Measurements from ENCODE around the gene IER3IP1.
A peak's percentile ranks its signal among the peaks of the same experiment; 100 is the strongest.
"Not testable (repeated sequence)": the region's sequence is repeated elsewhere in the genome, so short reads cannot be mapped to it uniquely, and the experiment has no call there.

Gene IER3IP1

GRCh38 chr18:47175898-47176575 is at the start of gene IER3IP1:
Gene IER3IP1 (minus strand): TSS chr18:47176364. CDS start chr18:47176277, 87 bp downstream.
- peak within 1 kb of the TSS; percentile 69 for H3K27ac ChIP-seq
- no peak for TF ChIP-seq ZFX (IDR thresholded peaks at IDR 0.05; ENCODE audit: borderline replicate concordance)
- TF ChIP-seq CTCF (IDR thresholded peaks at IDR 0.05): peak; percentile 23

GRCh38 chr18:47215554-47216138 is 39.5 kb upstream of the IER3IP1 start:
- H3K27ac ChIP-seq: no peak overlapping the region
- no peak for TF ChIP-seq ZFX (IDR thresholded peaks at IDR 0.05; ENCODE audit: borderline replicate concordance)
- peak; percentile 68 for TF ChIP-seq CTCF (IDR thresholded peaks at IDR 0.05)

- TF ChIP-seq ZFX (IDR thresholded peaks at IDR 0.05; ENCODE audit: borderline replicate concordance) (no peak), CTCF (IDR thresholded peaks at IDR 0.05) (no peak)
- no peak overlapping the region for H3K27ac ChIP-seq
Measured at GRCh38 chr18:47209171-47209570, 33.0 kb upstream of the IER3IP1 start.

- H3K27ac ChIP-seq: no peak overlapping the region
- TF ChIP-seq CTCF (IDR thresholded peaks at IDR 0.05) (no peak), ZFX (IDR thresholded peaks at IDR 0.05; ENCODE audit: borderline replicate concordance) (no peak)
Measured at GRCh38 chr18:47206945-47207637, 30.9 kb upstream of the IER3IP1 start.

GRCh38 chr18:47204908-47205522 is 28.9 kb upstream of the IER3IP1 start:
- TF ChIP-seq CTCF (IDR thresholded peaks at IDR 0.05): peak; percentile 90
- TF ChIP-seq ZFX (IDR thresholded peaks at IDR 0.05; ENCODE audit: borderline replicate concordance): no peak
- no peak overlapping the region for H3K27ac ChIP-seq

- no peak overlapping the region for H3K27ac ChIP-seq
- TF ChIP-seq ZFX (IDR thresholded peaks at IDR 0.05; ENCODE audit: borderline replicate concordance) (no peak), CTCF (IDR thresholded peaks at IDR 0.05) (no peak)
Measured at GRCh38 chr18:47203626-47204464, 27.7 kb upstream of the IER3IP1 start.

- H3K27ac ChIP-seq: not testable (repeated sequence)
Measured at GRCh38 chr18:47195961-47196360, 19.8 kb upstream of the IER3IP1 start.

Measured in 22Rv1 (cell line).